Measurements from ENCODE around the gene TEX38.
"Not testable (repeated sequence)": the region's sequence is repeated elsewhere in the genome, so short reads cannot be mapped to it uniquely, and the experiment has no call there.

Gene TEX38

DNA sequence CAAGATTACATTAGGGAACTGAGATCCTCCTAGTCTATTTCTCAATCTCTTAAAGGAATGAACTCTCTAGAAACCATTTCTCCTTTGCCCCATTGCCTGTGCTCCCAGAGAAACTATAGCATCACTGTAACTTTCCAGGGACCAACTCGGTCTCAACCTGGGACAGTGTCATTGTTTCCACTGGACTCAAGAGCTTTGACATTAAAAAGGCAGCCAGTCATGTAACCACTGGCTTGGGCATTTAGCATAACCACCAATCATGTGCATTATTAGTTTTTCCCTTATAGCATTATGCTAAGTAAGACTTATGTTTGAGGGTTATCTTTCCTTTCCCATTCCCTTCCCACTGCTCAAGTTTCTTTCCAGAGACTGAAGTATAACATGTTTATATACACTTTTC is 18.2 kb downstream of the TEX38 start:
- DNase-seq: no peak

DNA sequence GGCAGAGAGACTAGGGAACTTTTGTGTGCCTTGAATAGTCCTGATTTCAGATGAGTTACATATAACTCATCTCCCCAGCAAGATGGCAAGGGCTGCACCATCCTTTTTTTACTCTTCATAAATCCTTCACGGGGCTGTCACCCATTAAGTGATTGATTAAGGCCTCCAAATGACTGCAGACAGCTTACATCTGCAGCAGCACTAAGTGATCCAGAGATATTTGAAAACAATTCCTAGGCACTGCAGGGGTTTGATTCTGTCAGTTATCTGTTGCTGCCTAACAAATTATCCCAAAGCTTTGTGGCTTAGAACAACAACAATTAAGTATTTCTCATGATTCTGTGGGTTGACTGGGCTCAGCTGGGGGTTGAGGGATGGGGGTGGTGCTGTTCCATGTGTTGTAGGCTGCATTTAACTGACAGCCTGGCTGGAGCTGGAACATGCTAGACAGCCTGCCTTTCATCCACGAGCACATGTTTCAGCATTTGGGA is 19.3 kb downstream of the TEX38 start:
- no peak for DNase-seq

DNA sequence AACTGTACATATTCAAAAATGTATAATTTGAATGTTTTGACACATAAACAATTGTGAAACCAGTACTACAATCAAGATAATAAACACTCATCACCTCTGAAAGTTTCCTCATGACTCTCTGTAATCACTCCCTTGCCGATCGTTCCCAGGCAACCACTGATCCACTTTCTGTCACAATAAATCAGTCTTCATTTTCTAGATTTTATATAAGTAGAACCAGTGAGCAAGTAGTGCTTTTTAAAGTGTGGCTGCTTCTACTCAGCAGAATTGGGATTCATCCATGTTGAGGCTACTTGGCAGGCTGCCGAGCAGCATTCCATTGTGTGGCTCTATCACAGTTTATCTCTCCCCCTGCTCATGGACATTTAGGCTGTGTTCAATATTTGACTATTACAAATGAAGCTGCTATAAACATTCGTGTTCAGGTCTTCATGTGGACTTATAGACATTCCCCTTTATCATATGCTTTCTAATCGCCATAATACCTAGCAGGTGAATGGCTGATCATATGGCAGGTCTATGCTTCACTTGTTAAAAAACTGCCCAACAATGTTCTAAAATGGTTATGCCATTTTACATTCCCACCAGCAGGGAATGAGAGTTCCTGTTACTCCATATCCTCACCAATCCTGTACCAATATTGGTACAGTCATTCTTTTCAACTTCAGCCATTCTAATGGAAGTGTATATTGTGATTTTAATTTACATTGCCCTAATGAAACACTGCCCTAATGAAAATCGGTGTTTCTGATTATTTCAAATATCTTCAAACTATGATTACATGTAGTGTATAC is 20.5 kb downstream of the TEX38 start:
- no peak for DNase-seq

DNA sequence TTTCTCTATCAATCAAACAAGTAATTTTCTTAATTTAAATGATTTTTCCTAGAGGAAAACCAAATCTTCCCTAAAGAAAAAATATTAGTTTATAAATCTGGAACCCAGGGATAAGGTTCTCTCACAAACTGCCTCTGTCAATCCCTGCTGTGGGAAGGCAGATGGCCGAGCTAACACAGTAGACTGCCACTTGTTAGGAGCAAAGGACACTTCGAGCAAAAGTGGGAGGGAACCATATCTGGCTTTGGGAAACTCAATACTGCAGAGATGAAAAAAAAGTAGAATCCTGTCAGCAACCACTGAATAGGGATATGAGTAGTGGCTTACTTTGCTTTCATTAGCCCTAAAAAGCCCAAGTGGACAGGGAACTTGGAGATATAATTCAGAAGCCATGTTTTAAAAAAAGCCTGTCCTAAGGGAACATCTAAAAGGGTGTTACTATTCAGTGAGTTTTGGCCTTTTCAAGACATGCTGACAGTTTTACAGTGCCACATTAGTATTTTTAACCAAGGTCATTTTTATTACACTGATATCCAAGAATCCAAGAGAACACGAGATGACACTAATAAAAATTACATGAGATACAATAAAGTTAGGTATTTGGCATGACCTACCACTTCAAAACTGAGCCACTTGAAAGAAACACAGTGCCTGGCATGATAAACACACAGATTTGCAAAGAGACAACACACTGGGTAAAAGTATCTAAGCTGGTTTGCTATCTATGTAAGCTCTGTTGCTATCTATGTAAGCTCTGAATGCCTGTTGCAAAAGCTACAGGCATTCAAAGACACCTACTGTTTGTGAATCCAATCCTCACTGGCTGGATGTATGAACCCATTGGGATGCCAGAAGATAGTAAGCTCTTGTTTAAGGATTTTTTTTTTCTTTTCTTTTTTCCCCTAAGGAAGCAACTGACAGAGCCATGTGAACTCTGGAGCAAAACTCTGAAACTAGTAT is 21.4 kb downstream of the TEX38 start:
- DNase-seq: no peak

DNA sequence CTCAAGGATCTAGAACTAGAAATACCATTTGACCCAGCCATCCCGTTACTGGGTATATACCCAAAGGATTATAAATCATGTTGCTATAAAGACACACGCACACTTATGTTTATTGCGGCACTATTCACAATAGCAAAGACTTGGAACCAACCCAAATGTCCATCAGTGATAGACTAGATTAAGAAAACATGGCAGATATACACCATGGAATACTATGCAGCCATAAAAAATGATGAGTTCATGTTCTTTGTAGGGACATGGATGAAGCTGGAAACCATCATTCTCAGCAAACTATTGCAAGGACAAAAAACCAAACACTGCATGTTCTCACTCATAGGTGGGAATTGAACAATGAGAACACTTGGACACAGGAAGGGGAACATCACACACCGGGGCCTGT is 23.0 kb downstream of the TEX38 start:
- not testable (repeated sequence) for DNase-seq

- DNase-seq: no peak
Observed at GRCh38 chr1:46697053-46697452, 25.4 kb downstream of the TEX38 start.

- DNase-seq: no peak
Observed at GRCh38 chr1:46699666-46700065, 28.0 kb downstream of the TEX38 start.

GRCh38 chr1:46703927-46704641 is 32.4 kb downstream of the TEX38 start:
- DNase-seq: no peak

GRCh38 chr1:46705408-46705807 is 33.8 kb downstream of the TEX38 start:
- DNase-seq: no peak

DNA sequence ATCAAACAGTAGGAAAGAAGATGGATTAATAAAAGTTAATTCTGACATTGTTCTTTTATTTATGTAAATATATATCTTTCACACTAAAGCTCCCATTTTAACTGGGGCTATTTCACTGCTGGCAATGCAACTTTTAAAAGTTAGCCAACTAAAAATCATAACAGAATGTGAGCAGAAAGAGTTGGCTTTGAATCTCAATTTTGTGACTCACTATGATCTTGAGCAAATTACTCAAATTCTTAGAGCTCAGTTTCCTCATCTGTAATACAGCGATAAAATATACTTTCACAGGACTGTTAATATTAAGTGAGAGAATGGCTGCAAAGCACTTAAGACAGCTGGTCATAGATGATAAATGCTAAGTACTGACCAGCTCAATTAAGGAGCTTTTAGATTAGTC is 36.5 kb downstream of the TEX38 start:
- no peak for DNase-seq

GRCh38 chr1:46714976-46715375 is 43.3 kb downstream of the TEX38 start:
- DNase-seq: no peak

GRCh38 chr1:46717654-46718053 is 46.0 kb downstream of the TEX38 start:
- no peak for DNase-seq

GRCh38 chr1:46718340-46718726 is 46.7 kb downstream of the TEX38 start:
- no peak for DNase-seq

DNA sequence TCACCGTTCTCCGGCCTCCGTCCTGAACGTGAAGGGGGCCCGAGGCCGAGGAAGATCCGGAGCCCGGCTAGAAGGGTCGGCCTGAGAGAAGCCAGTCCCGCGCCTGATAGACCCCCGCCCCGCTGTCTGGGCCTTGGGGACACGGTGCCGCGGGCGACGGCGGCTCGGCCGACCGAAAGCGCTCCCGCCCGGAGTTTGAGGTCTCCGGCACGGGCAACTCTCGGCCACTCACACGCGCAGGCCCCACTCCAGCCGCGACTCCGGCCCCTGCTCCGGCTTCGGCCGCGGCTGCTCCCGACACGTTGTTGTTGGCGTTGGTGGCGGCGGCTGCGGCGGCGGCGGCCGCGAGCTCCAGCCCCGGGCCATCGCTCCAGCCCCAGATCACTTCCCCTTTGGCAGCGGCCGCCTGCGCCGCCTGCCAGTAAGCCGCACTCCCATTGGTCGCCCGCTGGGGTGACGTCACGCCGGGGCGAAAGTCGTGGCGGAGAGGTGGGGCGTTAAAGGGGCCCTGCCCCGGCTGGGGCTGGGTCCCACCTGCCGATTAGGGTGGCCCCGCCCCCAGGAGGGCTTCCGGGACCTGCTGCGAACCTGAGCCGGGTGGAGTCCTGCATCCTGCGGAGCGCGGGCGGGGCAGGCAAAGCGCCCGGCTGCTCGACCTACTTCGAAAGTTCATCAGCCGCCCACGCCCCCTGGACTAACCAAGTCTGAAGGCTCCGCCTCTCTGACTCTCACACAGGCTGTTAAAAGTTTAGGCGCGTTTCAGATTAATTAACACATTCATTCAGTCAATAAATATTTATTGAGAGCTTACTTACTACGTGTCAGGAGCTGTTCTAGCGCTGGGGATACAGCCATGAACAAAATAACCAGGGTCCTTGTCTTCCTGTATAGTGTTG is 47.3 kb downstream of the TEX38 start, which contains the start of gene EFCAB14:
Gene EFCAB14 (minus strand): TSS at position 388 of the 896 bp plus-strand sequence. CDS start 1,027 bp downstream, outside the sequence.
- peak; percentile 96 for DNase-seq

- DNase-seq: no peak
Observed at GRCh38 chr1:46719689-46720088, 48.0 kb downstream of the TEX38 start.

GRCh38 chr1:46720319-46720718 is 48.7 kb downstream of the TEX38 start:
- not testable (repeated sequence) for DNase-seq

DNA sequence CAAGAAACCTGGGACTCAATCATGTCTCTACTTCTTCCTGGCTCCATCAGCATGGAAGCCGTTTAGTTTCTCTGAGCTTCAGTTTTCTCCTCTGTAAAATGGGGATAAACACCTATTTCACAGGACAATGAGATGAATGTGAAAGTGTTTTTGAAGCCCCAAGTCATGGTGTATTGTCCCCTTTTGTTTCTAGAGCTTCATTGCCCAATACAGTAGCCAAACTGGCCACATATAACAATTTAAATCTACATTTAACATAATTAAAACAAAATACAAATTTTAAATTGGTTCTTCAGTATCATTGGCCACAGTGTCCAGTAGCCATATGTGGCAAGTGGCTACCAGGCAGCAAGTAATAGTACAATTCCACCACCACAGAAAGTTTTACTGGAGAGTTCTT is 49.5 kb downstream of the TEX38 start:
- DNase-seq: no peak

DNA sequence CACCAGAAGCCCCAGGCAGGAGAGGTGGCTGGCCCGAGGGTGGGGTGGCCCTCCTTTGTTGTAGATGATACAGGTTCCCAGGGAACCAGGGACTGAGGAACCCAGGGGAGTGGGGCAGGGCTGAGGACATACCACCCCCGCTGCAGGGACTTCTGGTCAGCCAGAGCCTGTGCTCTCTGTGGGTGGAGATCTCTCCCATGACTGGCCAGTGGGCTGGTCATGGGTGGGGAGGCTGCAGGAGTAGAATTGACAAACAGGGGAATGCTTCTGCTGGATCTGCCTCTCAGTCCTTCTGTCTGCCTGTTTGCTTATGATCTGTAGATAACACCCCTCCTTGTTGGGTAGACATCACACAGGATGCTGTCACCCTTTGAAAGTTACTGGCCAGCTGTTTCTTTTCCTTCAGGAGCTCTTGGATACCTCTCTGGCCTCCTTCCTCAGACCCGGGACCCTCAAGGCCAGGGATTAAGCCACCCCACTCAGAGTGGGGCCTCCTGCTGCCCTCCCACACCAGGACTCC is 50.1 kb downstream of the TEX38 start:
- no peak for DNase-seq
